Neuronal stem cell (in vitro differentiated cells): Measurements from ENCODE around the gene NR1H3.

Source experiments
- DNase-seq: peaks from one replicate; pipeline ENCODE4 v3.0.0-alpha.2; 2013; ENCODE audit warnings: low spot score
- H2AFZ ChIP-seq: one replicate; pipeline ENCODE4 v1.6.1; 2013; ENCODE audit warnings: mild to moderate bottlenecking, low read length, inconsistent platforms
- H2AK5ac ChIP-seq: 2 replicates; pipeline ENCODE4 v1.6.1; 2013; ENCODE audit warnings: low read depth, mild to moderate bottlenecking, inconsistent platforms, low read length, moderate library complexity, mixed read lengths
- H2BK120ac ChIP-seq: 2 replicates; pipeline ENCODE4 v1.6.1; 2013; ENCODE audit warnings: low read depth, mild to moderate bottlenecking, inconsistent platforms, low read length, moderate library complexity, mixed read lengths
- H2BK12ac ChIP-seq: one replicate; pipeline ENCODE4 v1.6.1; 2013; ENCODE audit warnings: low read length, inconsistent platforms
- H2BK15ac ChIP-seq: 2 replicates; pipeline ENCODE4 v1.6.1; 2013; ENCODE audit warnings: mild to moderate bottlenecking, low read length, inconsistent platforms, mixed read lengths
- H2BK5ac ChIP-seq: one replicate; pipeline ENCODE4 v1.6.1; 2013; ENCODE audit warnings: inconsistent platforms, mild to moderate bottlenecking, low read length, moderate library complexity
- H3K14ac ChIP-seq: one replicate; pipeline ENCODE4 v1.6.1; 2013; ENCODE audit warnings: low read length, inconsistent platforms
- H3K18ac ChIP-seq: 2 replicates; pipeline ENCODE4 v1.6.1; 2013; ENCODE audit warnings: low read length, inconsistent platforms
- H3K23ac ChIP-seq: 2 replicates; pipeline ENCODE4 v1.6.1; 2013; ENCODE audit warnings: low read depth, mild to moderate bottlenecking, mixed read lengths, low read length, inconsistent platforms; ENCODE audit not compliant: poor library complexity
- H3K27ac ChIP-seq: replicated peaks from 3 replicates; pipeline ENCODE4 v1.5.1; 2013; ENCODE audit warnings: low read length, inconsistent platforms
- H3K27me3 ChIP-seq, 3 experiments: 2 replicates each; pipeline ENCODE4 v1.6.1; 2013; ENCODE audit warnings: low read length in 3 of 3, mild to moderate bottlenecking in 2 of 3, inconsistent platforms in 1 of 3, low read depth in 1 of 3, mixed read lengths in 1 of 3, moderate library complexity in 1 of 3; ENCODE audit not compliant: control insufficient read depth in 3 of 3, insufficient read depth in 3 of 3
- H3K36me3 ChIP-seq, 2 donors: replicated peaks in 1 of 2; 2 replicates each; pipeline ENCODE4 v1.6.1; 2013; ENCODE audit warnings: low read length in 2 of 2; ENCODE audit not compliant: control insufficient read depth in 2 of 2, insufficient read depth in 2 of 2
- H3K4ac ChIP-seq: 2 replicates; pipeline ENCODE4 v1.6.1; 2013; ENCODE audit warnings: inconsistent platforms, mild to moderate bottlenecking, low read length, moderate library complexity
- H3K4me1 ChIP-seq, 2 donors: 1 replicate in 1 of 2; 2 replicates in 1 of 2; pipeline ENCODE4 v1.6.1; 2013; ENCODE audit warnings: low read length in 2 of 2, low read depth in 1 of 2; ENCODE audit not compliant: control insufficient read depth in 2 of 2, insufficient read depth in 1 of 2
- H3K4me2 ChIP-seq: one replicate; pipeline ENCODE4 v1.6.1; 2013; ENCODE audit warnings: mild to moderate bottlenecking, low read length, inconsistent platforms; ENCODE audit not compliant: insufficient read depth, poor library complexity, severe bottlenecking
- H3K4me3 ChIP-seq, 2 donors: 2 replicates each; pipeline ENCODE4 v1.5.1; 2013; ENCODE audit warnings: low read length in 2 of 2, mild to moderate bottlenecking in 2 of 2, inconsistent platforms in 1 of 2, moderate library complexity in 1 of 2
- H3K79me1 ChIP-seq: one replicate; pipeline ENCODE4 v1.6.1; 2013; ENCODE audit warnings: low read depth, mild to moderate bottlenecking, inconsistent platforms, low read length, moderate library complexity
- H3K9ac ChIP-seq: one replicate; pipeline ENCODE4 v1.6.1; 2013; ENCODE audit warnings: mild to moderate bottlenecking, low read depth, low read length, inconsistent platforms; ENCODE audit not compliant: poor library complexity
- H3K9me3 ChIP-seq, 2 donors: replicated peaks in 1 of 2; 2 replicates each; pipeline versions ENCODE3 to v1.6.1; 2013; ENCODE audit warnings: low read length in 2 of 2, mild to moderate bottlenecking in 2 of 2, inconsistent platforms in 1 of 2, low read depth in 1 of 2, mixed read lengths in 1 of 2, moderate library complexity in 1 of 2; ENCODE audit not compliant: control insufficient read depth in 2 of 2, insufficient read depth in 1 of 2
- H4K8ac ChIP-seq: one replicate; pipeline ENCODE4 v1.6.1; 2013; ENCODE audit warnings: low read depth, mild to moderate bottlenecking, inconsistent platforms, low read length, moderate library complexity
- H4K91ac ChIP-seq: one replicate; pipeline ENCODE4 v1.6.1; 2013; ENCODE audit warnings: low read length, low read depth, mild to moderate bottlenecking, inconsistent platforms; ENCODE audit not compliant: poor library complexity
- WGBS, 2 donors: extraction: QIAGEN DNeasy Blood & Tissue Kit; methylation state at CpG; one replicate each; pipeline ENCODE4 v1.1.7; 2013; ENCODE audit warnings: missing lambda C conversion rate in 2 of 2, mixed read lengths in 1 of 2; ENCODE audit not compliant: insufficient read length in 2 of 2, insufficient replicate concordance in 1 of 2; ENCODE audit errors: extremely low coverage in 2 of 2; 5-methylcytosine and 5-hydroxymethylcytosine counted together

Gene NR1H3

DNA sequence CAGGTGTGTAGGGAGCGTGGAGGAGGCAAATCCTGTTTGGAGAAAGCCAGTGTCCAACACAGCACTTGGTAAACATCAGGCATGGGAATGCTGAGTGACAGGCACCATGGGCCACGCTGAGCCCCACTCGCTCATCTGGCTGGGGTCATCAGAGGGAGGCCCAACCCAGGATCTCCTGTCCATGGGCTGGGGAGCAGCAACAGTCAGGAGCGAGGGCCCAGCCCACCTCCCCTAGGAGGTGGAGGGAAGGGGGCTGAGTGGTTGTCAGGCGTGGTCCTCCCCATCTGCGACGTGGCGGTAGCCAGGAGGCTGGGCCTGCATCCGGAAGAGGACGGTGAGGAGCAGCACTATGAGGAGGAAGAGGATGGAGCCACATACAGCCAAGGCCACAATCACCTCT lies 17.9 kb upstream of the NR1H3 start:
- WGBS, 2 donors: no CpG with 5 or more reads among the region's 10 CpGs
- Histone ChIP-seq H3K4me2 (no peak overlapping the region), H3K4me3 (peak overlapping the region in 1 of 2 donors; percentile 37), H3K79me1 (no peaks in the 10 kb centered on the region), H3K9ac (no peak overlapping the region), H3K9me3 (no peaks in the 10 kb centered on the region), H3K23ac (no peak overlapping the region), H2BK12ac (no peak overlapping the region), H3K27me3 (no peaks in the 10 kb centered on the region), H2BK120ac (no peak overlapping the region), H4K91ac (no peak overlapping the region), H3K36me3 (peaks cover 41 to 74% of the 10 kb centered on the region in 2 donors), H4K8ac (no peak overlapping the region), H3K4ac (no peak overlapping the region), H3K4me1 (peaks cover 0 to 2% of the 10 kb centered on the region in 2 donors), H2BK5ac (no peak overlapping the region), H2BK15ac (no peak overlapping the region), H2AK5ac (no peak overlapping the region), H3K18ac (no peak overlapping the region), H3K14ac (no peak overlapping the region), H2AFZ (no peak overlapping the region), H3K27ac (no peak overlapping the region)
- no peak for DNase-seq

DNA sequence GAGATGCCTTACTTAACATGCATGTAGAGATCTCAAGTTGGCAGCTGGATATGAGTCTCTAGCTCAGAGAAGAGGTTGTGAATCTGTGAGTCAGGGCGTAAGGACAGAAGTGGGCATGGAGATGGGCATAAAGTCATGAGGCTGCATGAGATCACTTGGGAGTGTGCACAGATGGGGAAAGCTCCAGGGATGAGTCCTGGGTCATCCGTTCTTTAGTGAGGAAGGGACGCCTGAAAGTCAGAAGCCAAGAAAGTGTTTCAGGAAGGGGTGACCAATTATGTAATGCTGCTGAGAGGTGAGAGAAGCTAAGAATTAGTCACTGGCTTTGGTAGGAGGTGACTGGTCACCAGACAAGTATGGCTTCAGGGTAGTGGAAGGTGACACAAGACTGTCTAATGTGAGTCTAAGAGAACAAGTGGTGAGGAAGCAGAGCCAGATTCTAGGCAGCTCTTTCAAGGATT lies 15.9 kb upstream of the NR1H3 start:
- no peak overlapping the region for H3K9ac ChIP-seq
- no peak overlapping the region for H3K14ac ChIP-seq
- no peak overlapping the region for H2BK12ac ChIP-seq
- no peaks in the 10 kb centered on the region for H3K27me3 ChIP-seq
- no peaks in the 10 kb centered on the region for H3K79me1 ChIP-seq
- no peak overlapping the region for H3K4me2 ChIP-seq
- H3K18ac ChIP-seq: no peak overlapping the region
- no peak overlapping the region for H2AK5ac ChIP-seq
- H3K36me3 ChIP-seq: peaks cover 49 to 85% of the 10 kb centered on the region in 2 donors
- H3K23ac ChIP-seq: no peak overlapping the region
- no peak overlapping the region for H3K4me3 ChIP-seq
- H4K8ac ChIP-seq: no peak overlapping the region
- no peaks in the 10 kb centered on the region for H3K9me3 ChIP-seq
- H2BK15ac ChIP-seq: no peak overlapping the region
- WGBS, 2 donors: no CpG with 5 or more reads among the region's 3 CpGs
- no peak for DNase-seq
- H3K4me1 ChIP-seq: peaks cover 0 to 2% of the 10 kb centered on the region in 2 donors
- no peak overlapping the region for H3K4ac ChIP-seq
- H2BK5ac ChIP-seq: no peak overlapping the region
- no peak overlapping the region for H4K91ac ChIP-seq
- no peak overlapping the region for H2AFZ ChIP-seq
- H2BK120ac ChIP-seq: no peak overlapping the region
- no peak overlapping the region for H3K27ac ChIP-seq

DNA sequence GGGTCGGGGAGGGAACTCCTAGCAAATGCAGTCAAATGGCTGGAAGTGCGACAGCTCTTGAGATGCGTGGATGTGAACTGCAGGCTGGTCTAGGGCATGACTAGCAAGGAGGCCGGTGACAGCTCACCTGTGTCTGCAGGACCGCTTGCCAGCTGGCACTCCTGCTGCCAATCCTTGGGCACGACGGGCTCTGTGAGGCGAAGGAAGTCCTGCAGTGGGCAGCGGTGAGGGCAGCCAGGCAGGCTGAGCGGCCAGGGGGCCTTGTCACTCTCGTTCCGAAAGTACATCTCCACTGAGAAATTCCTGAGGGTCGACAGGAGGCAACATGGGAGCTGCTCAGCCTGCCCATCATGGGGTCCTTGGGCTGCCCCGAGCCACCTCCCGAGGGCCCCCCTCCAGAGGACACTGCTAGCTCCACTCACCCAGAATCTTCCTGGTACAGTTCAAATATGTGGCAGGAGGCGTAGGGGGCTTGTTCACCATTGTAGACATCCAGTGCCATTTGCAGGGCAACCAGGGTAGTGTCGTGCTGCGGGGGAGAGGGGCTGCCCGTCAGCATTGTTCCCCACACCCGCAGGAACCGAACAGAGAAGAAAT lies 15.1 kb upstream of the NR1H3 start:
- no peak overlapping the region for H4K8ac ChIP-seq
- H2BK120ac ChIP-seq: no peak overlapping the region
- H2AK5ac ChIP-seq: no peak overlapping the region
- H2BK5ac ChIP-seq: no peak overlapping the region
- no peak overlapping the region for H2AFZ ChIP-seq
- H3K9ac ChIP-seq: no peak overlapping the region
- peak overlapping the region in 1 of 2 donors; percentile 21 for H3K4me3 ChIP-seq
- H3K27ac ChIP-seq: no peak overlapping the region
- H3K23ac ChIP-seq: no peak overlapping the region
- H3K36me3 ChIP-seq: peaks cover 52 to 89% of the 10 kb centered on the region in 2 donors
- no peaks in the 10 kb centered on the region for H3K9me3 ChIP-seq
- no peak overlapping the region for H2BK12ac ChIP-seq
- H4K91ac ChIP-seq: no peak overlapping the region
- no peak overlapping the region for H3K4ac ChIP-seq
- H3K79me1 ChIP-seq: peaks cover 3% of the 10 kb centered on the region
- no CpG with 5 or more reads among the region's 21 CpGs for WGBS, 2 donors
- DNase-seq: no peak
- H3K18ac ChIP-seq: no peak overlapping the region
- H3K4me2 ChIP-seq: no peak overlapping the region
- H3K14ac ChIP-seq: no peak overlapping the region
- H3K27me3 ChIP-seq: no peaks in the 10 kb centered on the region
- peaks cover 1 to 3% of the 10 kb centered on the region in 2 donors for H3K4me1 ChIP-seq
- no peak overlapping the region for H2BK15ac ChIP-seq

DNA sequence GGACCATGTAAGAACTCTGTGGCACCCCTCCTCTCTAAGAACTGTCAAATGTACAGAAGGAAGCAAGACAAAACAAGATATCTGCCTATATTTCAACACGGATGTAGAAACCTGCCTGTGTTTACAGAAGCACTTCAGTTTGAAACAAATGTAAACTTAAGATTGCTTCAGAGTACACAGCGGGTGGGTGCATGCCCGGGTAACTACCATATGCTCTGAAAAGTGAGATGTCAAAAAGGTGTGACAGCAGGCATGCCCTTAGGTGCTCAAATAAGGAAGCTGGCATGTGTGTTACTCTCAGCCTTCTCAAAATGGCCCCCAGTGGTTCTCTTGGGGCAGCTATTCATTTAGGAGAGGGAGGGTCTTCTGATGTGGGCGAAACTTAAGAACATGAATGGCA lies 14.3 kb upstream of the NR1H3 start:
- H3K36me3 ChIP-seq: peaks cover 48 to 82% of the 10 kb centered on the region in 2 donors
- H2BK15ac ChIP-seq: no peak overlapping the region
- no CpG with 5 or more reads among the region's 4 CpGs for WGBS, 2 donors

More for the DNA sequence above, 14.3 kb upstream of the NR1H3 start:
- no peak overlapping the region for H2BK12ac ChIP-seq
- H3K14ac ChIP-seq: no peak overlapping the region
- H3K9ac ChIP-seq: no peak overlapping the region
- no peak overlapping the region for H4K8ac ChIP-seq
- H3K4me3 ChIP-seq: no peak overlapping the region
- H3K4ac ChIP-seq: no peak overlapping the region
- H3K79me1 ChIP-seq: peaks cover 4% of the 10 kb centered on the region
- no peak overlapping the region for H2BK120ac ChIP-seq
- no peaks in the 10 kb centered on the region for H3K27me3 ChIP-seq
- no peak for DNase-seq
- no peak overlapping the region for H2AFZ ChIP-seq
- no peak overlapping the region for H3K4me2 ChIP-seq
- no peak overlapping the region for H3K23ac ChIP-seq
- no peak overlapping the region for H2AK5ac ChIP-seq
- no peak overlapping the region for H3K27ac ChIP-seq
- no peak overlapping the region for H4K91ac ChIP-seq
- no peak overlapping the region for H3K18ac ChIP-seq
- peaks cover 6 to 7% of the 10 kb centered on the region in 2 donors for H3K4me1 ChIP-seq
- H3K9me3 ChIP-seq: no peaks in the 10 kb centered on the region
- no peak overlapping the region for H2BK5ac ChIP-seq
